ENCODE data around the gene XK. TPM values are rescaled to one million over a fixed set of nuclear protein-coding genes. Genes with fewer than 3 reads are reported as not detected.

XK gene
- total and polyA plus RNA-seq, 12 donors: 1.8 to 10.1 (median 7.2) TPM

- Histone ChIP-seq H3K4me1 (no peaks in the 10 kb centered on the region), H3K27ac (no peak overlapping the region), H3K9me3 (no peaks in the 10 kb centered on the region), H3K36me3 (no peaks in the 10 kb centered on the region), H3K4me3 (no peak overlapping the region), H3K27me3 (peaks cover 0 to 31% (median 0%) of the 10 kb centered on the region in 7 donors)
- no peak for TF ChIP-seq CTCF (IDR thresholded peaks at IDR 0.05)
- intact Hi-C loops (cut with DNase I): no loop called here
- DNase-seq (no peak), ATAC-seq (no peak)
- WGBS, 2 donors: 69 to 71% methylated on average over 1 of the region's 1 CpG
These were observed 8.3 kb upstream of the XK start for GRCh38 chrX:37677243-37677642.

GRCh38 chrX:37677765-37678164, 7.8 kb upstream of the XK start:
- H3K36me3 ChIP-seq: no peaks in the 10 kb centered on the region
- no peak overlapping the region for H3K4me3 ChIP-seq
- TF ChIP-seq CTCF (IDR thresholded peaks at IDR 0.05): no peak
- no peaks in the 10 kb centered on the region for H3K9me3 ChIP-seq
- 90 to 93% methylated on average over 1 of the region's 1 CpG for WGBS, 2 donors
- no peak overlapping the region for H3K27ac ChIP-seq
- peaks cover 0 to 31% (median 0%) of the 10 kb centered on the region in 7 donors for H3K27me3 ChIP-seq
- no peak for DNase-seq
- no peak for ATAC-seq
- intact Hi-C loops (cut with DNase I): no loop called here
- no peaks in the 10 kb centered on the region for H3K4me1 ChIP-seq

- WGBS, 2 donors: 95 to 100% methylated on average over 1 of the region's 1 CpG
- no peak overlapping the region for H3K4me3 ChIP-seq
- no peaks in the 10 kb centered on the region for H3K4me1 ChIP-seq
- no peak for DNase-seq
- ATAC-seq: no peak
- intact Hi-C loops (cut with DNase I): no loop called here
- no peak overlapping the region for H3K27ac ChIP-seq
- no peaks in the 10 kb centered on the region for H3K9me3 ChIP-seq
- TF ChIP-seq CTCF (IDR thresholded peaks at IDR 0.05): no peak
- no peaks in the 10 kb centered on the region for H3K36me3 ChIP-seq
- peaks cover 0 to 31% (median 0%) of the 10 kb centered on the region in 7 donors for H3K27me3 ChIP-seq
These were observed 7.0 kb upstream of the XK start for GRCh38 chrX:37678574-37678973.

- intact Hi-C loops (cut with DNase I): no loop called here
- Histone ChIP-seq H3K36me3 (no peaks in the 10 kb centered on the region), H3K27ac (no peak overlapping the region), H3K27me3 (peaks cover 0 to 24% (median 0%) of the 10 kb centered on the region in 7 donors), H3K4me1 (no peaks in the 10 kb centered on the region), H3K9me3 (no peaks in the 10 kb centered on the region), H3K4me3 (no peak overlapping the region)
- WGBS, 2 donors: 94 to 100% methylated on average over 1 of the region's 1 CpG
- DNase-seq (no peak), ATAC-seq (no peak)
- no peak for TF ChIP-seq CTCF (IDR thresholded peaks at IDR 0.05)
These were observed 6.4 kb upstream of the XK start for GRCh38 chrX:37679230-37679629.
